Right lobe of liver (tissue), 6 donors: ENCODE results near the gene TSHZ3. TPM values are rescaled to one million over a fixed set of nuclear protein-coding genes. Genes with fewer than 3 reads are reported as not detected.

ENCODE experiments used
- ATAC-seq, 4 donors: fragments of 200-7000 bp; cut with Tn5 transposase; one replicate each; pipeline ENCODE4 v1.9.1; 2020; ENCODE audit warnings: mild to moderate bottlenecking in 4 of 4, moderate library complexity in 4 of 4
- DNase-seq, 3 donors: peaks; one replicate each; pipeline ENCODE4 v3.0.0-alpha.2; 2020
- H3K27ac ChIP-seq, 3 donors: fragments of 200-600 bp; one replicate each; pipeline ENCODE4 v1.8.0; 2022
- H3K27me3 ChIP-seq, 2 donors: fragments of 200-600 bp; one replicate each; pipeline ENCODE4 v1.8.0; 2022
- H3K36me3 ChIP-seq, 4 donors: fragments of 200-600 bp; sonication (generic) in 1 of 4; one replicate each; pipeline versions ENCODE4 v1.5.1 to v1.8.0; 2017 to 2022; ENCODE audit warnings: control low read depth in 1 of 4
- H3K4me1 ChIP-seq, 4 donors: fragments of 200-600 bp; sonication (generic) in 1 of 4; one replicate each; pipeline versions ENCODE4 v1.5.1 to v1.8.0; 2017 to 2022; ENCODE audit warnings: control low read depth in 1 of 4
- H3K4me3 ChIP-seq, 3 donors: fragments of 200-600 bp; one replicate each; pipeline ENCODE4 v1.8.0; 2022
- H3K9me3 ChIP-seq, 4 donors: fragments of 200-600 bp; sonication (generic) in 1 of 4; one replicate each; pipeline versions ENCODE4 v1.5.1 to v1.8.0; 2017 to 2022; ENCODE audit warnings: control low read depth in 1 of 4
- POLR2A ChIP-seq: fragments of 450-650 bp; IDR thresholded peaks from one replicate; pipeline ENCODE4 v1.6.1; 2017; ENCODE audit warnings: antibody characterized with exemption, mild to moderate bottlenecking
- WGBS: methylation state at CpG from one replicate; pipeline ENCODE4 v1.1.6; 2018; ENCODE audit warnings: low coverage, low lambda C conversion rate; ENCODE audit not compliant: insufficient coverage; ENCODE audit errors: missing lambda C conversion rate; 5-methylcytosine and 5-hydroxymethylcytosine counted together
- intact Hi-C, 2 donors: fragments of 100-400 bp; cut with DNase I; formaldehyde crosslinking; loops; one replicate each; pipeline versions ENCODE4 v1.11.2 to v1.14.1; 2022
- total RNA-seq, 6 experiments: library from RNA; depleted of rRNA in 2 of 6; stranded (reverse); fragments of >200 nt in 2 of 6; fragmentation: NEBNext Ultra II Directional in 3 of 6; extraction: Animal tissue kit (Norgen Biotek cat#: 25700) in 3 of 6; gene quantifications; one replicate each; pipeline versions ENCODE4 v1.1.0 to v1.2.4, GENCODE V29; 2016 to 2023
- TF ChIP-seq, protein P1 (sequence below), 4 donors: fragments of 200-600 bp in 3 of 4; fragments of 450-650 bp in 1 of 4; IDR thresholded peaks; one replicate each; pipeline versions ENCODE4 v1.5.1 to v1.8.0; 2016 to 2022; ENCODE audit warnings: antibody characterized with exemption in 4 of 4, mild to moderate bottlenecking in 2 of 4
- donor health status: DM: no; HTN: yes; CAD: no.
- donor health status: DM: no; HTN: no; CAD: no.
- donor health status: DM: no; HTN: no; CAD: no.
- donor health status: DM: no; HTN: yes; CAD: no.
- donor health status: DM: no; HTN: yes; CAD: no.

Gene TSHZ3
- total RNA-seq, 6 experiments from 2014 or later, result 1.2 to 1.6 (median 1.3) TPM

DNA sequence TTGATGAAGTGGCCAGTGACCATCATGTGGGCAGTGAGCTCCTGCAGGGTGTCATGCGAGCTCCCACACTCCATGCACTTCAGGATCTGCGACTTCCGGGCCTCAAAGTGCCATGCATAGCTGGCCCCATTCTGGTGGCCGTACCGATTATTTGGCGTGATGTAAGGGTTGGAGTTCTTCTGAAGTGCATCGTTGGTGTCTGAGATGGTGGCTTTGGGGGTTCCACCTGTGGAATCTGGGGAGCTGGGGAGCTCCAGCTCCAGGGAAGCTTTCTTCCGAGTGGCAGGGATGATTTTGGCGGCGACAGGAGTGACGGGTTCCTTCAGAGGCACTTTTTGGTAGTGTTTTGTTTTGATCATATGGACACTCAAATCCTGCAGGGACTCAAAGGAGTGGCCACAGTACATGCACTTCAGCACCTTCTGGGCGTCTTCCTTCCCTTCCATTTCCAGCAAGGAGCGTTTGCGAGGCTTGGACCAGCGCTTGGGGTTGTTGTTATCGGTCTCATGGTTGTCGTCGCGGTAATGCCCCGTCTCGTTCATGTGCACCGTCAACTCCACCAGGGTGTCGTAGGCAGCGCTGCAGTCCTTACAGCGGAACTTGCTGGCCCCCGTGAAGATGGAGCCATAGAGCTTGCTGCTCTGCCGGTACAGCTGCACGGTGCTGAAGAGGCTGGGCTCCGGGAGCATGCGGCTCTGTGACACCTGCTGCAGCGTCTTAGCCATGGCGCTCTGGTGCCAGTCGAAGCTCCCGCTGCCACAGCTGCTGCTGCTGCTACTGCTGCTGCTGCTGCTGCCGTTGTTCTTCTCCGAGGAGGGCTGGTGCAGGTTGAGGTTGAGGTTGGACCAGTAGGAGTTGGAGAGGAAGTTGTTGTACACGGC, 70.4 kb downstream of the TSHZ3 start:
- Histone ChIP-seq H3K4me1 (no peaks in the 10 kb centered on the region), H3K36me3 (no peaks in the 10 kb centered on the region), H3K9me3 (no peaks in the 10 kb centered on the region), H3K27ac (no peak overlapping the region), H3K27me3 (no peaks in the 10 kb centered on the region), H3K4me3 (no peak overlapping the region)
- TF ChIP-seq POLR2A, result no peak
- TF ChIP-seq, protein P1, sequence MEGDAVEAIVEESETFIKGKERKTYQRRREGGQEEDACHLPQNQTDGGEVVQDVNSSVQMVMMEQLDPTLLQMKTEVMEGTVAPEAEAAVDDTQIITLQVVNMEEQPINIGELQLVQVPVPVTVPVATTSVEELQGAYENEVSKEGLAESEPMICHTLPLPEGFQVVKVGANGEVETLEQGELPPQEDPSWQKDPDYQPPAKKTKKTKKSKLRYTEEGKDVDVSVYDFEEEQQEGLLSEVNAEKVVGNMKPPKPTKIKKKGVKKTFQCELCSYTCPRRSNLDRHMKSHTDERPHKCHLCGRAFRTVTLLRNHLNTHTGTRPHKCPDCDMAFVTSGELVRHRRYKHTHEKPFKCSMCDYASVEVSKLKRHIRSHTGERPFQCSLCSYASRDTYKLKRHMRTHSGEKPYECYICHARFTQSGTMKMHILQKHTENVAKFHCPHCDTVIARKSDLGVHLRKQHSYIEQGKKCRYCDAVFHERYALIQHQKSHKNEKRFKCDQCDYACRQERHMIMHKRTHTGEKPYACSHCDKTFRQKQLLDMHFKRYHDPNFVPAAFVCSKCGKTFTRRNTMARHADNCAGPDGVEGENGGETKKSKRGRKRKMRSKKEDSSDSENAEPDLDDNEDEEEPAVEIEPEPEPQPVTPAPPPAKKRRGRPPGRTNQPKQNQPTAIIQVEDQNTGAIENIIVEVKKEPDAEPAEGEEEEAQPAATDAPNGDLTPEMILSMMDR (IDR thresholded peaks at IDR 0.05), result no peak
- intact Hi-C loops, result no loop called here
- 69% methylated on average over 8 of the region's 37 CpGs for WGBS
- DNase-seq, result peak in 2 of 3 donors; percentile 11 to 37
- no peak for ATAC-seq

DNA sequence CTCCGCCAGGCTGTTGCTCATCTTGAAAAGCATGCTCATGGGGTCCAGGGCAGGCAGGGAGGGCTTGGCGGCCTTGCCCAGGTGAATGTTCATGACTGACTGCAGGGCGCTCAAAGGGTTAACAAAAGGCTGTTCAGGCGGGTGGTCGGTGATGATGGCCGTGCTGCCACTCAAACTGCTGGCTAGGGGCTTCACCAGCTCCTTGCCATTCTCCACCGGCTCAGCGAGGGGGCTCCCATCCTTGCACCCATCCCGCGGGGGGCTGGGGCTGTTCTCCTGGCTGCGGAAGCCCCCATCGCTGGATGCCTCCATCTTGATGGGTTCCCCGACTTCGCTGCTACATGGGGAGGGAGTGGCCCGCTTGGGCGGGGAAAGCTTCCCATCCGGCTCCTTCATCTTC, 71.7 kb downstream of the TSHZ3 start:
- no peak for ATAC-seq
- no peaks in the 10 kb centered on the region for H3K9me3 ChIP-seq
- H3K36me3 ChIP-seq, result no peaks in the 10 kb centered on the region
- H3K4me3 ChIP-seq, result no peak overlapping the region
- WGBS, result 49% methylated on average over 6 of the region's 17 CpGs
- no peaks in the 10 kb centered on the region for H3K27me3 ChIP-seq
- intact Hi-C loops, result no loop called here
- H3K27ac ChIP-seq, result no peak overlapping the region
- no peaks in the 10 kb centered on the region for H3K4me1 ChIP-seq
- peak in 1 of 3 donors; percentile 45 for DNase-seq
- no peak for TF ChIP-seq POLR2A
- TF ChIP-seq, protein P1 (IDR thresholded peaks at IDR 0.05), result no peak

DNA sequence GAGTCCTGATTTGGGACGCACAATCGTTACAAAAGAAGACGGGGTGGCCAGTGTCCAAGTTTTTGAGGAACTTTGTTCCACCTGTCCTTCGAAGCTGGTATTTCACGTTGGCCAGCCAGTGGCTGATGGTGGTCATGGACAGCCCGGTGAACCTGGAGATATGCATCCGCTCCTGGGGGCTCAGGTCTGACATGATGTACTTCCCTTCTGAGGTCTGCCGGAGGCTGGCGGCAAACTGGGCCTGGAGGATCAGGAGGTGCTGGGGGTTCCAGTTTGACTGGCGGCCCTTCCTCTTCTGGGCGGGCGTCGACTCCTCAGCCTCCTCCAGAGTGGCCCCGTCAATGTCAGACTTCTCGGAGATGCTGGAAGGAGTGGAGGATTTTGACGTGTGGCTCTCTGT, 72.4 kb downstream of the TSHZ3 start:
- H3K27ac ChIP-seq, result no peak overlapping the region
- no peaks in the 10 kb centered on the region for H3K9me3 ChIP-seq
- no peaks in the 10 kb centered on the region for H3K27me3 ChIP-seq
- WGBS, result 57% methylated on average over 2 of the region's 16 CpGs
- DNase-seq, result peak in 2 of 3 donors; percentile 7 to 29
- H3K36me3 ChIP-seq, result no peaks in the 10 kb centered on the region
- intact Hi-C loops, result no loop called here
- TF ChIP-seq, protein P1 (IDR thresholded peaks at IDR 0.05), result no peak
- no peak for TF ChIP-seq POLR2A
- no peak overlapping the region for H3K4me3 ChIP-seq
- H3K4me1 ChIP-seq, result no peaks in the 10 kb centered on the region
- ATAC-seq, result no peak

DNA sequence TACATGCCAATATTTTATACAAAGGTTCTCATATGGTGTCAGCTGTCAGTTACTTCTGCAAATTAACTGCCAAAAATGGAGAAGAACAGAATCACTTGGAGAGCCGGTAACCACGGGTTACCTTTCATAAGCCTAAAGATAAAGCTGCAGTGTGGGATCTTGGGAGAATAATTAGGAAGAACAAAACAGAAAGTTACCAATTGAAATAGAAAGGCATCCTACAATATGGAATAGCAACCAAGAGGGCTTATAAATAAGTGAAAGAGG, 74.2 kb downstream of the TSHZ3 start:
- Histone ChIP-seq H3K36me3 (no peaks in the 10 kb centered on the region), H3K4me1 (no peaks in the 10 kb centered on the region), H3K27ac (no peak overlapping the region), H3K27me3 (no peaks in the 10 kb centered on the region), H3K4me3 (no peak overlapping the region), H3K9me3 (no peaks in the 10 kb centered on the region)
- intact Hi-C loops, result no loop called here
- TF ChIP-seq POLR2A, result no peak
- ATAC-seq (no peak), DNase-seq (no peak)
- 64% methylated on average over 2 of the region's 2 CpGs for WGBS

DNA sequence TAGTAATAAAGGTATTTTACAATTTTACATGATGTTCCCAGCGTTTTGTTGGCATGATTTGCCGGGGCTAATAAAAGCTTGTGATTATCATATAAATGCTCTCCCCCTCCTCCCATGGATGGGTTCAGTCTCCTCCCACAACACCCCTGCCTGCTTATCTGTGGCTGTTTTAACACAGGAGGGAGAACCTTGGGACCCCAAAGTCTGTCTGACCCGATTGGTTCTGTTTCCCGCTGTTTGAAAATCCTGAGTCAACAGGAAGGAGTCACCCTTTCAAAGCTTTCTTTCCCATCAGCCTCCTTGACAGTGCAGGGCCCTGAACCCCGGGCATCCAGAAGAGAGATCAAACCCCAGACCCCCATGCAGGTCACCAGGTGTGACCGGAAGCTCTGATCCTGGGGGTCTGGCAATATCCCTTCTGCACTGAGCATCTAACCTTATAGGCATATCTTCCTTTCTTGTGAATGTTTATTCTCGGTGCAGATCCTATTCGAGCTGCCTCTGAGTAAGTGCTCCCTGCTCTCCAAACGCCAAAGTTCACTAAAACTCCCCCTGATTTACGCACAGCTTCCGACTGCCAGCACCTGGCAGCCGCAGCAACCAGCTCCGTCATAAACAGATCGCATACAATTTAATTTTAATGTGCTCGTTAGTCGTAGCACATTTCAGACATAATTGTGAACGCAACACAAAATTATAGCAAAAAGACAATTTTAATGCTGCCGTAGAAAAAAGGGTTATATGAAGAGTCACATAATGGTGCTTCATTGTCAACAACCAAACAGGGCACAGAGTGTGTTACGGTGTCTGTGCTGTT, 74.8 kb downstream of the TSHZ3 start:
- no peak for ATAC-seq
- DNase-seq, result peak in 2 of 3 donors; percentile 1 to 23

More for the DNA sequence above, 74.8 kb downstream of the TSHZ3 start:
- intact Hi-C loops, result no loop called here
- no peak for TF ChIP-seq POLR2A
- TF ChIP-seq, protein P1 (IDR thresholded peaks at IDR 0.05), result no peak
- no peaks in the 10 kb centered on the region for H3K36me3 ChIP-seq
- H3K27me3 ChIP-seq, result no peaks in the 10 kb centered on the region
- no peaks in the 10 kb centered on the region for H3K4me1 ChIP-seq
- H3K27ac ChIP-seq, result no peak overlapping the region
- H3K9me3 ChIP-seq, result no peaks in the 10 kb centered on the region
- no peak overlapping the region for H3K4me3 ChIP-seq
- whole genome bisulfite sequencing, result 64% methylated on average over 16 of the region's 19 CpGs
